H1 (cell line): ENCODE results near the gene PSMB4. TPM values are rescaled to one million over a fixed set of nuclear protein-coding genes. Genes with fewer than 3 reads are reported as not detected.

ENCODE experiments used
- CTCF ChIA-PET: fragments of 300-600 bp; sonication (Branson Sonifier 250); formaldehyde crosslinking; loops from one replicate; lab custom pipeline; 2021; ENCODE audit not compliant: partially characterized antibody; lab: Charles Lee
- POLR2A ChIA-PET: fragments of 300-600 bp; sonication (Branson Sonifier 250); formaldehyde crosslinking; loops from one replicate; lab custom pipeline; 2021; ENCODE audit warnings: inconsistent platforms; ENCODE audit not compliant: partially characterized antibody; lab: Charles Lee
- DNase-seq, 2 experiments: peaks; one replicate each; pipeline versions ENCODE4 v3.0.0 to v3.0.0-alpha.2; 2010 to 2022; ENCODE audit warnings: low spot score in 2 of 2, low read depth in 1 of 2, mixed read lengths in 1 of 2
- FAIRE-seq: peaks from 2 replicates; lab custom pipeline; 2011; peaks lifted over from hg19 to GRCh38; lab: Jason Lieb, UNC
- H2AFZ ChIP-seq: 2 replicates; pipeline ENCODE4 v1.8.1; 2012; ENCODE audit warnings: low read length, inconsistent platforms
- H2AK5ac ChIP-seq: 2 replicates; pipeline ENCODE4 v1.6.1; 2013; ENCODE audit warnings: low read depth, low read length
- H2BK120ac ChIP-seq: replicated peaks from 2 replicates; pipeline ENCODE3; 2013; ENCODE audit warnings: low read depth, low read length, inconsistent platforms
- H2BK12ac ChIP-seq: 2 replicates; pipeline ENCODE4 v1.6.1; 2013; ENCODE audit warnings: low read depth, low read length
- H2BK15ac ChIP-seq: 2 replicates; pipeline ENCODE4 v1.6.1; 2013; ENCODE audit warnings: low read length
- H2BK20ac ChIP-seq: 2 replicates; pipeline ENCODE4 v1.6.1; 2013; ENCODE audit warnings: low read length
- H2BK5ac ChIP-seq: 2 replicates; pipeline ENCODE4 v1.6.1; 2013; ENCODE audit warnings: low read depth, low read length
- H3K14ac ChIP-seq: 2 replicates; pipeline ENCODE4 v1.6.1; 2013; ENCODE audit warnings: inconsistent platforms; ENCODE audit not compliant: insufficient read length
- H3K18ac ChIP-seq: 2 replicates; pipeline ENCODE4 v1.6.1; 2013; ENCODE audit warnings: low read length; ENCODE audit errors: extremely low read depth
- H3K23ac ChIP-seq: 2 replicates; pipeline ENCODE4 v1.6.1; 2013; ENCODE audit warnings: inconsistent platforms; ENCODE audit not compliant: insufficient read length
- H3K23me2 ChIP-seq: 2 replicates; pipeline ENCODE4 v1.6.1; 2013; ENCODE audit warnings: low read depth, low read length
- H3K27ac ChIP-seq: 2 replicates; pipeline ENCODE4 v1.6.1; 2011; ENCODE audit warnings: low read depth, low read length, inconsistent platforms
- H3K27me3 ChIP-seq, 4 experiments: replicated peaks in 1 of 4; 1 replicate in 1 of 4; 2 replicates in 3 of 4; pipeline versions ENCODE4 v1.6.1 to v1.8.1; 2011 to 2013; ENCODE audit warnings: low read length in 3 of 4, mild to moderate bottlenecking in 3 of 4, inconsistent platforms in 2 of 4, mixed read lengths in 2 of 4, moderate library complexity in 1 of 4; ENCODE audit not compliant: control insufficient read depth in 3 of 4, insufficient read depth in 3 of 4; ENCODE audit errors: extremely low read depth in 1 of 4
- H3K36me3 ChIP-seq, 4 experiments: 2 replicates each; pipeline versions ENCODE4 v1.6.1 to v1.8.1; 2011 to 2013; ENCODE audit warnings: mild to moderate bottlenecking in 4 of 4, low read length in 3 of 4, moderate library complexity in 2 of 4, control low read depth in 1 of 4, inconsistent platforms in 1 of 4; ENCODE audit not compliant: insufficient read depth in 4 of 4, control insufficient read depth in 2 of 4
- H3K4ac ChIP-seq: replicated peaks from 2 replicates; pipeline ENCODE3; 2013; ENCODE audit warnings: low read length, low read depth, mixed read lengths, inconsistent platforms; ENCODE audit not compliant: insufficient read length
- H3K4me1 ChIP-seq, 4 experiments: replicated peaks in 1 of 4; 1 replicate in 1 of 4; 2 replicates in 3 of 4; pipeline versions ENCODE4 v1.6.1 to v1.8.1; 2011 to 2013; ENCODE audit warnings: low read length in 3 of 4, inconsistent platforms in 2 of 4, mixed read lengths in 1 of 4; ENCODE audit not compliant: insufficient read depth in 4 of 4, control insufficient read depth in 3 of 4
- H3K4me2 ChIP-seq, 2 experiments: 2 replicates each; pipeline versions ENCODE4 v1.6.1 to v1.8.1; 2011 to 2013; ENCODE audit warnings: low read depth in 2 of 2, low read length in 2 of 2, control low read depth in 1 of 2, inconsistent platforms in 1 of 2, mild to moderate bottlenecking in 1 of 2; ENCODE audit not compliant: insufficient read depth in 1 of 2
- H3K4me3 ChIP-seq, 4 experiments: fragments of 200-600, 300-600 bp in 1 of 4; sonication (generic), shearing (Covaris generic), sonication (Bioruptor Twin) in 1 of 4; 2 replicates each; pipeline versions ENCODE4 v1.5.1 to v1.8.1; 2011 to 2016; ENCODE audit warnings: low read length in 4 of 4, low read depth in 3 of 4, control low read depth in 2 of 4, inconsistent platforms in 2 of 4, mild to moderate bottlenecking in 2 of 4, mixed read lengths in 1 of 4, moderate library complexity in 1 of 4; ENCODE audit not compliant: insufficient read depth in 2 of 4; ENCODE audit errors: extremely low read depth in 1 of 4
- H3K56ac ChIP-seq: replicated peaks from 2 replicates; pipeline ENCODE3; 2013; ENCODE audit warnings: low read depth, mild to moderate bottlenecking, mixed read lengths, low read length, inconsistent platforms; ENCODE audit not compliant: insufficient read length
- H3K79me1 ChIP-seq: 2 replicates; pipeline ENCODE4 v1.6.1; 2013; ENCODE audit warnings: low read depth, low read length, control low read depth
- H3K79me2 ChIP-seq, 2 experiments: 2 replicates each; pipeline versions ENCODE4 v1.6.1 to v1.8.1; 2012 to 2013; ENCODE audit warnings: low read length in 2 of 2, mild to moderate bottlenecking in 2 of 2, inconsistent platforms in 1 of 2; ENCODE audit not compliant: insufficient read depth in 2 of 2, control insufficient read depth in 1 of 2
- H3K9ac ChIP-seq, 4 experiments: replicated peaks in 1 of 4; 1 replicate in 1 of 4; 2 replicates in 3 of 4; pipeline versions ENCODE4 v1.6.1 to v1.8.1; 2011 to 2013; ENCODE audit warnings: low read depth in 3 of 4, low read length in 3 of 4, control low read depth in 2 of 4, mild to moderate bottlenecking in 2 of 4, moderate library complexity in 2 of 4, inconsistent platforms in 1 of 4; ENCODE audit errors: extremely low read depth in 1 of 4
- H3K9me3 ChIP-seq, 2 experiments: 2 replicates each; pipeline versions ENCODE4 v1.6.1 to v1.8.1; 2012 to 2013; ENCODE audit warnings: mild to moderate bottlenecking in 2 of 2, moderate library complexity in 2 of 2, control low read depth in 1 of 2, inconsistent platforms in 1 of 2, low read depth in 1 of 2, low read length in 1 of 2, mixed read lengths in 1 of 2; ENCODE audit not compliant: insufficient read depth in 2 of 2
- H4K20me1 ChIP-seq, 2 experiments: replicated peaks in 1 of 2; 2 replicates each; pipeline versions ENCODE3 to v1.8.1; 2011 to 2013; ENCODE audit warnings: inconsistent platforms in 2 of 2, low read length in 2 of 2, mild to moderate bottlenecking in 1 of 2; ENCODE audit not compliant: insufficient read depth in 2 of 2, control insufficient read depth in 1 of 2
- H4K5ac ChIP-seq: 2 replicates; pipeline ENCODE4 v1.6.1; 2013; ENCODE audit warnings: low read length, low read depth, mixed read lengths, inconsistent platforms; ENCODE audit not compliant: insufficient read length
- H4K8ac ChIP-seq: 2 replicates; pipeline ENCODE4 v1.8.0; 2013; ENCODE audit warnings: mild to moderate bottlenecking, moderate library complexity, low read length, inconsistent platforms; ENCODE audit not compliant: insufficient read depth; ENCODE audit errors: extremely low read depth
- H4K91ac ChIP-seq: replicated peaks from 2 replicates; pipeline ENCODE3; 2013; ENCODE audit warnings: low read length, mixed read lengths, inconsistent platforms; ENCODE audit not compliant: insufficient read length
- HDAC6 ChIP-seq: IDR thresholded peaks from one replicate; pipeline ENCODE4 v1.7.1; 2012; ENCODE audit warnings: low read depth, mild to moderate bottlenecking, inconsistent platforms, low read length, moderate library complexity
- WGBS, 2 experiments: shearing (Covaris generic) in 1 of 2; methylation state at CpG; one replicate each; pipeline versions ENCODE4 v1.1.6 to v1.1.7; 2013 to 2015; ENCODE audit warnings: low lambda C conversion rate in 2 of 2, mixed read lengths in 2 of 2, inconsistent platforms in 1 of 2, low coverage in 1 of 2, missing lambda C conversion rate in 1 of 2; ENCODE audit not compliant: insufficient replicate concordance in 2 of 2, insufficient coverage in 1 of 2, insufficient read length in 1 of 2; ENCODE audit errors: extremely low coverage in 1 of 2, missing lambda C conversion rate in 1 of 2; 5-methylcytosine and 5-hydroxymethylcytosine counted together
- polyA plus RNA-seq, 7 experiments: library from polyadenylated mRNA; depleted of rRNA in 3 of 7; stranded (reverse) in 5 of 7; unstranded in 2 of 7; fragments of >200 nt in 5 of 7; fragments of 200-250 nt in 2 of 7; gene quantifications; 1 replicate in 5 of 7; 2 replicates in 1 of 7; 4 replicates in 1 of 7; pipeline versions ENCODE4 v1.2.1 to v1.2.3, GENCODE V29; 2011 to 2013; ENCODE audit warnings: missing spikeins in 2 of 7, mixed read lengths in 2 of 7
- total RNA-seq: library from RNA; stranded (reverse); fragmentation: NEBNext Ultra II Directional; extraction: Animal tissue kit (Norgen Biotek cat#: 25700); gene quantifications from 2 replicates; pipeline ENCODE4 v1.2.1, GENCODE V29; 2021

Gene PSMB4
- total and polyA plus RNA-seq, 2 of the 8 experiments (the other 6 are each of a cell fraction or from before 2014, with no cell fraction given): 430 to 1,098 TPM

GRCh38 chr1:151405187-151405951, 6.0 kb downstream of the PSMB4 start:
- Histone ChIP-seq H2BK120ac (no peak overlapping the region), H3K4me2 (no peak overlapping the region), H3K4ac (no peak overlapping the region), H3K9me3 (no peaks in the 10 kb centered on the region), H3K79me2 (peaks cover 6 to 7% of the 10 kb centered on the region in 2 experiments; a peak in 3 of 4 replicates), H2BK12ac (no peak overlapping the region), H3K14ac (no peak overlapping the region), H3K27ac (no peak overlapping the region), H2BK20ac (no peak overlapping the region), H3K79me1 (peaks cover 6% of the 10 kb centered on the region; the same call in 1 of the 2 replicates), H3K36me3 (peaks cover 41 to 82% (median 72%) of the 10 kb centered on the region in 4 experiments), H2BK15ac (no peak overlapping the region), H3K4me3 (no peak overlapping the region), H4K91ac (no peak overlapping the region), H3K4me1 (peaks cover 0 to 4% (median under 1%) of the 10 kb centered on the region in 4 experiments; a peak in 3 of 7 replicates), H3K9ac (no peak overlapping the region), H3K27me3 (no peaks in the 10 kb centered on the region), H3K23ac (no peak overlapping the region), H2BK5ac (no peak overlapping the region), H3K18ac (no peak overlapping the region), H4K8ac (no peak overlapping the region), H4K5ac (no peak overlapping the region), H3K56ac (no peak overlapping the region), H2AK5ac (no peak overlapping the region), H4K20me1 (peaks cover 7 to 15% of the 10 kb centered on the region in 2 experiments), H2AFZ (no peak overlapping the region), H3K23me2 (no peaks in the 10 kb centered on the region)
- DNase-seq: no peak
- ChIA-PET CTCF (interaction anchor here (0.6 to 2.4 kb wide), 6 partner anchors 12 to 113 kb away, joined by 3 to 10 read pairs (median 4); no protein-coding TSS in a partner anchor), POLR2A (interaction anchor here (0.6 to 1.4 kb wide), 5 partner anchors 9 to 65 kb away, joined by 3 to 4 read pairs (median 4); partner anchors contain the start of gene SELENBP1)
- TF ChIP-seq HDAC6: no peak
- WGBS, 2 experiments: 91% methylated on average over 13 of the region's 13 CpGs; no CpG with 5 or more reads in 1 of the 2 experiments
- no peak for FAIRE-seq
